EL (cell line): Measurements from ENCODE around the gene CDC25B.

Source experiments
- DNase-seq: peaks from one replicate; pipeline ENCODE4 v3.0.0-alpha.2; 2016

Gene CDC25B

GRCh38 chr20:3764659-3765058 lies 31.5 kb upstream of the CDC25B start:
- no peak for DNase-seq

GRCh38 chr20:3765171-3765882 lies 30.8 kb upstream of the CDC25B start:
- DNase-seq, result no peak

GRCh38 chr20:3766422-3767109 lies 29.5 kb upstream of the CDC25B start:
- no peak for DNase-seq

DNA sequence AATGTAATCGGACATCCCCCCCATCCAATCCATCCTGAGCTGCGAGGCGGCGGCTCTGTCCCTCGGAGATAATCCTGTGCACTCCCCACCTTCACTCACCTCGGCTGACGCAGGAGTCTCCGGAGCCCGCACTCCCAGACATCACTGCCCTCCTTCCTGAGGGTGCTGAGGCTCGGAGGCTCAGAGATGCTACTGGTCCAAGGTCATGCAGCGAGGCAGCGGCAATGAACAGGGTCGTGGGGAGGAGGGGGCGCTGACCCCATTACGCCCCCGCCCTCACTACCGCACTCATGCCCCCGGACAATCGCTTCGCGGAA lies 29.0 kb upstream of the CDC25B start:
- DNase-seq, result no peak

GRCh38 chr20:3767427-3768341 lies 28.4 kb upstream of the CDC25B start, which contains the start of gene ADISSP:
Gene ADISSP, minus strand, starts transcription at chr20:3767753. Its CDS starts 7,653 bp downstream, at chr20:3760100.
- peak; percentile 99 for DNase-seq

DNA sequence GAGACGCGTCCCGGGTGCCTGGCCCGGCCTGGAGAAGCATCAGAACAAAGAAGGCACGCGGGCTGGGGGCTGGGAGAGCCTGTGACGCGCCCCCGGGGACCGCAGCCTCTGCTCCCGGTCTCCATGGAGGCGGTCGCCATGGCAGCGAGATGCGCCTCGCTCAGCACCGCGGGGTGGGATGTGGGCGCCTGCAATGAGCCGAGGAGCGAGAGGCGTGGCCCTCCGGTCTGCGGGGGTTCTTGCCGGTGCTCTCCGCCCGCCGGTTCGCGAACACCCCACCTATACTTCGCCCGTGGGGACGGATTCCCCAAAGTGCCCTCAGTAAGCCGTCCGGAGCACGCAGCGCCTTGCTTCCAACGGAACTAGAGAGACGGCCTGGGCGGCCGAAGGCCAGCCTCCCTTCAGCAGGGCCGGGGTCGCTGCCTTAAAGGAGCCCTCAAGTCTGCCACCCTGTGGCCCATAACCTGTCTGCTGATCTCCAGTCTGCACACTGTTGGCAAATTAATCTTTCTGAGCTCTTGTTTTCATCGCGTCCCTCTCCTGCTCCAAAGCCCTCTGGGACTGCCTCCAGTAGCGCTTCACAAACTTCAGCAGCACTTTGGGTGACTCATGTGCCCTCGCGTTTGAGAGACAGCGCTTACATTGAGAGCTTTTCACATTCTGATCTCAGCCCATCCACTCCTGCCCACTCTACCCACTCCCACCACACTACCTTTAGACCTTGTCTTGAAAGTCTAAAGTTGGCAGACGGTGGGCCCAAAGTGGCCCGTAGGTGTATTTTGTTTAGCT lies 27.6 kb upstream of the CDC25B start:
- DNase-seq, result peak; percentile 88

DNA sequence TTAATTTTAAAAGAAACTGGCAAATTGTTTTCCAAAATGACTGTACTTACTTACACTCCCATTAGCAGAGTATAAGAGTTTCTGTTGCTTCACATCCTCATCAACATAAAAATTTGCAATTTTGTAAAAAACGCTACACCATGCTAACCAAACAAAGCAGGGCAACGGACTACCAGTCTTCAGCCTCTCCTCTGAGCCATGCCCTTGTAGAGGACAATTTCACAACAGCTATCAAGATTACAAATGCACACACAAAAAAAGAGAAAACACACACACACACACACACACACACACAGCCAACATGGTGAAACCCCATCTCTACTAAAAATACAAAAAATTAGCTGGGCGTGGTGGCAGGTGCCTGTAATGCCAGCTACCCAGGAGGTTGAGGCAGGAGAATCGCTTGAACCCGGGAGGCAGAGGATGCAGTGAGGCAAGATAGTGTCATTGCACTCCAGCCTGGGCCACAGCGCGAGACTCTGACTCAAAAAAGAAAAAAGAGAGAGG lies 24.5 kb upstream of the CDC25B start:
- DNase-seq, result no peak

DNA sequence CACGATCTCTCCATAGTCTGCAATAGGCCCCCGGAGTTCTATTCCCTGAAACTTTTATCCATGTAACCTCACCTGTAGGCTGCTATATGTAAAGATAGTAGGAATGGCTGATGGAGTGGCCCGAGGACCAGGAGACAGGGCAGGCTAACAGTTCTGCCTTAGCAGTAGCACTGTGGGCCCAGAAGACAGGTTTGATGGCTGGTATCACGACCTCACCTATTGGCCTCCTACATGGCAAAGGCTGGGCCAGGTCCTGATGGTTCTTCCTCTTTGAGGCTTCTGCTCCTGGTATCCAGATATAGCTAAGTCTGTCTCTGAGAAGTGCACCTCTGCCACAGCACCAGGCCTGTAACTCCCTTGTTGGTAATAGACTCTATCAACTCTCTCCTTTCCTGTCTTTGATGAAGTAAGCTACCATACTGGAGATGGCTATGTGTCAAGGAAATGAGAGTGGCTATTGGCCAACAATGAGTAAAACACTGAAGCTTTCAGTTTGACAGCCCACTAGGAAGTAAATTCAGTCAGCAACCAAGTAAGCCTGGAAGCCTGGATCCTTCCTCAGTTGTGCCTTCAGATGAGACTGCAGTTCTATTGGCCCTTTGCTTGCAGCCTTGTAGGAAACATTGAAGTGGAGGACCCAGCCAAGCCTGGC lies 20.5 kb upstream of the CDC25B start:
- no peak for DNase-seq

- DNase-seq, result no peak
These were observed 18.8 kb upstream of the CDC25B start for GRCh38 chr20:3777381-3777715.

GRCh38 chr20:3777716-3778629 lies 18.1 kb upstream of the CDC25B start:
- peak; percentile 68 for DNase-seq

- no peak for DNase-seq
These were observed 17.1 kb upstream of the CDC25B start for GRCh38 chr20:3778976-3779375.

DNA sequence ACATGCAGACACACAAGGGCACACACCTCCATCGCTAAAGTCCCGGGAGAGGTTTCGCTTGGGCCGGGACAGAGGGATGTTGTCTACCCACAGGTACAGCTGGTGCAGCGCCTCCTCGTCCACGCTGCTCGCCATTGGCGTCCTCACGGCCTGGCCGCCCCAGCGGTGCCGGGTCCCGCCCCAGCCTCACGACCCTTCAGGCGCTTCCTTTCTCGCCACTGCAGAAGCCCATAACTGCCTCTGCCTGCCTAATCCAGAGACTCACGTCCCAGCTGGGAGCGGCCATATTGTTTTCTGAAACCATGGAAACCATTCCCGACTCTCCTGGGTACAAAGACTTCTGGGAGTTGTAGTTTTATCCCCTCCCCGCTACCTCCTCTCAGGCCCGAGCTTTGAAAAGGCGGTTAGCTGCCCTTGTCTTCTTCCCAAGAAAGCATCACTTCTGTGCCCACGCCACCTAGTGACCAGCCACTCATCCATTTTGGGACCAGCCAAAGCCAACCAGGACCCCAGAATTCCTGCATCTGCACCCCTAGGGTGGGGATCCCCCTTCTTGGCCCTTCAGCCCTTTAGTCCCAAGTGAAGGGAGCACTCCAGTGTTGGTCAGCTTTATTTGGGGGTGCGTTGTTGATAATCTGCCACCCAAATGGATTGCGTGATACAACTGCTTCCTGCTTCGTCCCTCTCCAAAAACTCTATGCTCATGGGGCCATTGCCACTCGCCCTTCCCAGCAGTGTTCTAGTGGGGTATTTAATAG lies 14.8 kb upstream of the CDC25B start, which contains the start of gene SPEF1:
Gene SPEF1, minus strand, starts transcription at position 296 of the 758 bp plus-strand sequence. Its CDS starts 161 bp downstream, at position 135.
- DNase-seq, result peak; percentile 97

- no peak for DNase-seq
These were observed 13.5 kb upstream of the CDC25B start for GRCh38 chr20:3782597-3782996.

DNA sequence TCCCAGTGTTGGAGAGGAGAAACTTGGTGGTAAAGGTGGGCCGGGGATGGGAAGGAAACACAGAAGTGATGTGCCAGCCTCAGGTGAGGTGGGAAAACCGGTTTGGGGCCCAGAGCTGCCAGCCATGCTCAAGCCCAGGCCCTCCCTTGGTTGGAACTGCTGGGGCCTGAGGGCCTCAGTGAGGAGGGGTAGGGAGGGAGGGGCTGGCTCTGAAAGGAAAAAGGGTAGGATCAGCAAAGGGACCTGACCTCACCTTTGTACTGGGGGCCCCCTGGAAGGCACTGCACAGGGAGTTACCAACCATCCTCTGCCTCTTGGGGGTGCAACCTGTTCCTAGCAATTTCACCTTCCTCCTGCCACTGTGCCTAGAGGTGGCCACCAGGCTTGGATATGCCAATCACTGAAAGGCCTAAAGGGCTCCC lies 13.0 kb upstream of the CDC25B start:
- no peak for DNase-seq

- no peak for DNase-seq
These were observed 12.5 kb upstream of the CDC25B start for GRCh38 chr20:3783511-3784195.

- DNase-seq, result peak; percentile 41
These were observed 11.8 kb upstream of the CDC25B start for GRCh38 chr20:3784216-3784853.

DNA sequence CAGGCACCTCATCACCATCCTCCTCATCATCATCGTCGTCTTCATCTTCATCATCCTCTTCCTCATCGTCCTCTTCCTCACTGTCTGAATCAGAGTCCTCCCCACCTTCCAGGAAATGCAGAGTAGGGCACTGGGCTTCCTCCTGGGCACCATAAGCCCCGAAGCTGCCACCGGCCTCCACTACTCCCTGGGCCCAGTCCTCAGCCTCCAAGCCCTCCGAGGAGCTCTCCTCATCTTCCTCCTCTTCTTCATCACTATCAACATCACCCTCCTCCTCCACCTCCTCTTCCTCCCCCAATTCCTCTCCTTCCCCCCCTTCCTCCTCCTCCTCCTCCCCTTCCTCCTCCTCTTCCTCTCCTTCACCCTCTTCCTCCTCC lies 11.3 kb upstream of the CDC25B start:
- DNase-seq, result no peak

- DNase-seq, result peak; percentile 49
These were observed 10.6 kb upstream of the CDC25B start for GRCh38 chr20:3785240-3786125.
